Fibroblast of lung (primary cell): ENCODE results near the gene PARP2. TPM values are rescaled to one million over a fixed set of nuclear protein-coding genes. Genes with fewer than 3 reads are reported as not detected.
"Not testable (repeated sequence)": the region's sequence is repeated elsewhere in the genome, so short reads cannot be mapped to it uniquely, and the experiment has no call there.

ENCODE experiments used
- DNase-seq, 2 donors: peaks; one replicate each; pipeline versions ENCODE4 v3.0.0 to v3.0.0-alpha.2; 2010; ENCODE audit warnings: low read depth in 2 of 2
- H2AFZ ChIP-seq: 2 replicates; pipeline ENCODE4 v1.5.1; 2012; ENCODE audit warnings: low read length, control low read depth, inconsistent platforms
- H3K27ac ChIP-seq: 2 replicates; pipeline ENCODE4 v1.5.1; 2011; ENCODE audit warnings: low read length, control low read depth; ENCODE audit not compliant: insufficient read depth
- H3K27me3 ChIP-seq: 2 replicates; pipeline ENCODE4 v1.5.1; 2011; ENCODE audit warnings: mild to moderate bottlenecking, low read length; ENCODE audit not compliant: control insufficient read depth, insufficient read depth
- H3K36me3 ChIP-seq: 2 replicates; pipeline ENCODE4 v1.5.1; 2011; ENCODE audit warnings: low read length; ENCODE audit not compliant: control insufficient read depth, insufficient read depth
- H3K4me1 ChIP-seq: 2 replicates; pipeline ENCODE4 v1.5.1; 2011; ENCODE audit warnings: low read length; ENCODE audit not compliant: control insufficient read depth, insufficient read depth; ENCODE audit errors: extremely low read depth
- H3K4me2 ChIP-seq: 2 replicates; pipeline ENCODE4 v1.5.1; 2011; ENCODE audit warnings: low read length, control low read depth; ENCODE audit not compliant: insufficient read depth; ENCODE audit errors: extremely low read depth
- H3K4me3 ChIP-seq, 4 experiments: fragments of 200-600 bp in 1 of 4; sonication (generic) in 1 of 4; replicated peaks in 1 of 4; 2 replicates each; pipeline ENCODE4 v1.5.1; 2011 to 2016; ENCODE audit warnings: low read length in 4 of 4, low read depth in 3 of 4, mild to moderate bottlenecking in 3 of 4, control low read depth in 2 of 4, inconsistent platforms in 1 of 4, mixed read lengths in 1 of 4; ENCODE audit not compliant: insufficient read depth in 1 of 4; ENCODE audit errors: control extremely low read depth in 1 of 4
- H3K79me2 ChIP-seq: 2 replicates; pipeline ENCODE4 v1.5.1; 2012; ENCODE audit warnings: mild to moderate bottlenecking, low read length, inconsistent platforms; ENCODE audit not compliant: control insufficient read depth, insufficient read depth
- H3K9ac ChIP-seq: 2 replicates; pipeline ENCODE4 v1.5.1; 2011; ENCODE audit warnings: mild to moderate bottlenecking, low read length, control low read depth; ENCODE audit not compliant: insufficient read depth
- H3K9me3 ChIP-seq: 2 replicates; pipeline ENCODE4 v1.5.1; 2012; ENCODE audit warnings: low read depth, low read length; ENCODE audit not compliant: control insufficient read depth, insufficient read depth
- H4K20me1 ChIP-seq: 2 replicates; pipeline ENCODE4 v1.5.1; 2011; ENCODE audit warnings: low read length; ENCODE audit not compliant: control insufficient read depth, insufficient read depth; ENCODE audit errors: extremely low read depth
- CTCF ChIP-seq, 2 donors: IDR thresholded peaks in 1 of 2; conservative IDR thresholded peaks in 1 of 2; 1 replicate in 1 of 2; 2 replicates in 1 of 2; pipeline ENCODE4 v1.5.1; 2011 to 2012; ENCODE audit warnings: low read length in 2 of 2, control low read depth in 1 of 2, inconsistent platforms in 1 of 2, low read depth in 1 of 2, mild to moderate bottlenecking in 1 of 2
- EZH2 ChIP-seq: IDR thresholded peaks from 2 replicates; pipeline ENCODE4 v1.5.1; 2012; ENCODE audit warnings: low read length, control low read depth, mild to moderate bottlenecking; ENCODE audit errors: missing control alignments
- polyA plus RNA-seq, 2 donors: library from polyadenylated mRNA; depleted of rRNA in 1 of 2; stranded (reverse) in 1 of 2; unstranded in 1 of 2; fragments of >200 nt; gene quantifications; 2 replicates each; pipeline ENCODE4 v1.2.1, GENCODE V29; 2011 to 2012; ENCODE audit warnings: missing spikeins in 1 of 2
- total RNA-seq: library from RNA; depleted of rRNA; stranded (reverse); fragments of >200 nt; gene quantifications from 2 replicates; pipeline ENCODE4 v1.2.1, GENCODE V29; 2014

PARP2 gene
- total and polyA plus RNA-seq, 2 donors (not counting 1 experiment from before 2014, with no cell fraction given), result 6.6 to 16.9 TPM

DNA sequence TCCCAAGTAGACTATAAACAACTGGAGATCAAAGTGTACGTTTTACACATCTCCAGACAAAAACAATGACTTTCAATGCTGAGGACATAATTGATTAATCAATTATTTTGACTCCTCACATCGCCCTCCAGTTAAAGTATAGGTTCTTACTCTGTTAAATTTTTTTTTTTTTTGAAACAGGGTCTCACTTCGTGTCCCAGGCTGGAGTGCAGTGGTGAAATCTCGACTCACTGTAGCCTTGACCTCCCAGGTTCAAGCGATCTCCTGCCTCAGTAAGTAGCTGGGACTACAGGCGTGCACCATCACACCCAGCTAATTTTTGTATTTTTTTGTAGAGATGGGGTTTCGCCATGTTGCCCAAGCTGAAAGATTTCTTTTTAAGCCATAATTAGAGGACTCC lies 9.4 kb upstream of the PARP2 start:
- no peaks in the 10 kb centered on the region for H4K20me1 ChIP-seq
- H3K36me3 ChIP-seq, result no peaks in the 10 kb centered on the region
- no peaks in the 10 kb centered on the region for H3K9me3 ChIP-seq
- no peaks in the 10 kb centered on the region for H3K27me3 ChIP-seq
- no peak for TF ChIP-seq EZH2
- no peak for TF ChIP-seq CTCF (conservative IDR thresholded peaks at IDR 0.05 in 1 of 2, IDR thresholded peaks at IDR 0.05 in 1 of 2; ENCODE audit: low read depth in 1 of 2, low read length in 2 of 2)
- H3K9ac ChIP-seq, result no peak overlapping the region
- no peaks in the 10 kb centered on the region for H3K4me1 ChIP-seq
- DNase-seq, result no peak
- no peak overlapping the region for H3K4me3 ChIP-seq
- no peak overlapping the region for H3K4me2 ChIP-seq
- H2AFZ ChIP-seq, result no peak overlapping the region
- H3K27ac ChIP-seq, result no peak overlapping the region
- peaks cover 32% of the 10 kb centered on the region for H3K79me2 ChIP-seq

DNA sequence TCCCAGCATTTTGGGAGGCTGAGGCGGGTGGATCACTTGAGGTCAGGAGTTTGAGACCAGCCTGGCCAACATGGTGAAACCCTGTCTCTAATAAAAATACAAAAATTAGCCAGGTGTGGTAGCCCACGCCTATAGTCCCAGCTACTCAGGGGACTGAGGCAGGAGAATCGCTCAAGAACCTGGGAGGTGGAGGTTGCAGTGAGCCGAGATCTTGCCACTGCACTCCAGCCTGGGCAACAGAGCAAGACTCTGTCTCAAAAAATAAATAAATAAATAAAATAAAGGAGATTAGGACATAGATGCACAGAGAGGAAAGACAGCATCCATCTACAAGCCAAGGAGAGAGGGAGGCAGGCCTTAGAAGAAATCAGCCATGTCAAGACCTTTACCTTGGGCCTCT lies 2.4 kb upstream of the PARP2 start:
- H3K4me1 ChIP-seq, H2AFZ ChIP-seq, H4K20me1 ChIP-seq, H3K27ac ChIP-seq, H3K4me3 ChIP-seq, DNase-seq, H3K36me3 ChIP-seq, H3K9ac ChIP-seq, H3K4me2 ChIP-seq, H3K79me2 ChIP-seq, H3K9me3 ChIP-seq, H3K27me3 ChIP-seq: not testable (repeated sequence)

DNA sequence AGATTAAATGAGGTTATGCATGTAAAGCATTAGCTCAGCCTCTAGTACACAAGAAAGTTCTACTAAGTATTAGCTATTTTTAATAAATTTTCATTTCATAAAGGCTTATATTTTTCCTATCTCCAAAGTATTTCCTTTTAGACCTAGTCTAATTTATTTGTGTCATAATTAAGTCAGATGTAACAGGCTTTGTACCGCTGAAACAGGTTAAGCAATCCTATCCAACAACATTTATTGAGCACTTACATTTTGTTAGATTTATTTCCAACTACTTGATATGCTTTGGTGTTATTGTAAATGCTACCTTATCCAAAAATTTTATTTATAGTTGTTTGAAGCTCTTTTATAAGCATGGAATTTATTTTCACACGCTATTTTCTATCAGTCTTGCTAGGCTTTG lies 1.8 kb upstream of the PARP2 start:
- peaks cover 4% of the 10 kb centered on the region for H3K4me1 ChIP-seq
- no peak overlapping the region for H2AFZ ChIP-seq
- peak overlapping the region; percentile 17 for H3K9ac ChIP-seq
- peak overlapping the region; percentile 86 for H3K4me2 ChIP-seq
- no peaks in the 10 kb centered on the region for H4K20me1 ChIP-seq
- H3K79me2 ChIP-seq, result peaks cover 5% of the 10 kb centered on the region
- DNase-seq, result no peak
- H3K4me3 ChIP-seq, result peak overlapping the region; percentile 67 to 98 (median 86)
- no peaks in the 10 kb centered on the region for H3K9me3 ChIP-seq
- no peaks in the 10 kb centered on the region for H3K27me3 ChIP-seq
- H3K36me3 ChIP-seq, result no peaks in the 10 kb centered on the region
- TF ChIP-seq EZH2 (no peak), CTCF (conservative IDR thresholded peaks at IDR 0.05 in 1 of 2, IDR thresholded peaks at IDR 0.05 in 1 of 2; ENCODE audit: low read depth in 1 of 2, low read length in 2 of 2) (no peak)
- no peak overlapping the region for H3K27ac ChIP-seq
